DMS153 (cell line): ENCODE data around the gene VMP1.
"Not testable (repeated sequence)": the region's sequence is repeated elsewhere in the genome, so short reads cannot be mapped to it uniquely, and the experiment has no call there.

Source experiments
- DNase-seq: peaks from one replicate; lab custom pipeline; 2025; lab: John Stamatoyannopoulos, UW

VMP1 gene

GRCh38 chr17:59812139-59812538, 104.7 kb downstream of the VMP1 start:
- DNase-seq, result no peak

GRCh38 chr17:59814276-59814675, 106.8 kb downstream of the VMP1 start:
- DNase-seq, result no peak

GRCh38 chr17:59814685-59815084, 107.2 kb downstream of the VMP1 start:
- no peak for DNase-seq

GRCh38 chr17:59815965-59816364, 108.5 kb downstream of the VMP1 start:
- no peak for DNase-seq

GRCh38 chr17:59825533-59826322, 118.3 kb downstream of the VMP1 start:
- DNase-seq, result no peak

GRCh38 chr17:59826706-59827453, 119.4 kb downstream of the VMP1 start:
- no peak for DNase-seq

- no peak for DNase-seq
Observed at GRCh38 chr17:59827721-59828477, 120.4 kb downstream of the VMP1 start.

GRCh38 chr17:59828478-59828760, 121.0 kb downstream of the VMP1 start:
- no peak for DNase-seq

- DNase-seq, result not testable (repeated sequence)
Observed at GRCh38 chr17:59828819-59829216, 121.4 kb downstream of the VMP1 start.

GRCh38 chr17:59829217-59830006, 122.0 kb downstream of the VMP1 start:
- peak; percentile 98 for DNase-seq

- DNase-seq, result no peak
Observed at GRCh38 chr17:59830007-59830630, 122.7 kb downstream of the VMP1 start.

- no peak for DNase-seq
Observed at GRCh38 chr17:59830846-59831486, 123.5 kb downstream of the VMP1 start.

GRCh38 chr17:59832883-59833379, 125.5 kb downstream of the VMP1 start:
- no peak for DNase-seq

GRCh38 chr17:59837308-59838051, 130.0 kb downstream of the VMP1 start:
- DNase-seq, result peak; percentile 99

- no peak for DNase-seq
Observed at GRCh38 chr17:59838052-59838916, 130.8 kb downstream of the VMP1 start.

GRCh38 chr17:59839651-59840328, 132.3 kb downstream of the VMP1 start:
- no peak for DNase-seq

- DNase-seq, result no peak
Observed at GRCh38 chr17:59840329-59841090, 133.1 kb downstream of the VMP1 start.
